ENCODE measurements around the gene ANKH.

Gene ANKH

DNA sequence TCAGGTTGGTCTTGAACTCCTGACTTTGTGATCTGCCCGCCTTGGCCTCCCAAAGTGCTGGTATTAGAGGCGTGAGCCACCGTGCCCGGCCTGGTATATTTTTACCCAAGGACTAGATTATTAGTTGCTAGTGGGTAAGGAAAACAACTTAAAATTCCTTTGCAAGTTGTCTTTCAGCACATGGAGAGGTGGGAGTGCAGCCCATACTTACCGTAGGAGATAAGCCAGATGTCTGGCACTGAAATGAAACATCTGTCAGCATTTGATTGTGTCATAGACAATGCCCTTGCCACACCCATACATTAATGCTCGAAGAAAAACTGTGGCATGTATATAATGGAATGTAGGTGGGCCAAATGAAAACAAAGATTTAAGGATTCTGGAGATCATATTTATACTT lies 36.6 kb upstream of the ANKH start:
- Histone ChIP-seq H3K27me3 (ENCODE audit: control insufficient read depth in 1 of 2, insufficient read depth in 2 of 2, low read length in 2 of 2) (no peaks in the 10 kb centered on the region), H3K9me3 (ENCODE audit: control insufficient read depth in 1 of 2, low read length in 2 of 2) (no peaks in the 10 kb centered on the region), H3K4me1 (ENCODE audit: control insufficient read depth in 1 of 2, insufficient read depth in 2 of 2, low read length in 2 of 2) (no peaks in the 10 kb centered on the region), H3K4me3 (ENCODE audit: low read depth in 1 of 2, low read length in 2 of 2) (no peak overlapping the region), H3K27ac (ENCODE audit: low read depth, low read length) (no peak overlapping the region), H3K9ac (ENCODE audit: low read depth in 1 of 2, low read length in 2 of 2) (no peak overlapping the region), H3K36me3 (ENCODE audit: control insufficient read depth in 1 of 2, insufficient read depth in 2 of 2, low read length in 2 of 2) (no peaks in the 10 kb centered on the region)

- Histone ChIP-seq H3K27ac (ENCODE audit: low read depth, low read length) (no peak overlapping the region), H3K36me3 (ENCODE audit: control insufficient read depth in 1 of 2, insufficient read depth in 2 of 2, low read length in 2 of 2) (no peaks in the 10 kb centered on the region), H3K4me3 (ENCODE audit: low read depth in 1 of 2, low read length in 2 of 2) (no peak overlapping the region)
Observed at GRCh38 chr5:14906628-14907027, 35.0 kb upstream of the ANKH start.

DNA sequence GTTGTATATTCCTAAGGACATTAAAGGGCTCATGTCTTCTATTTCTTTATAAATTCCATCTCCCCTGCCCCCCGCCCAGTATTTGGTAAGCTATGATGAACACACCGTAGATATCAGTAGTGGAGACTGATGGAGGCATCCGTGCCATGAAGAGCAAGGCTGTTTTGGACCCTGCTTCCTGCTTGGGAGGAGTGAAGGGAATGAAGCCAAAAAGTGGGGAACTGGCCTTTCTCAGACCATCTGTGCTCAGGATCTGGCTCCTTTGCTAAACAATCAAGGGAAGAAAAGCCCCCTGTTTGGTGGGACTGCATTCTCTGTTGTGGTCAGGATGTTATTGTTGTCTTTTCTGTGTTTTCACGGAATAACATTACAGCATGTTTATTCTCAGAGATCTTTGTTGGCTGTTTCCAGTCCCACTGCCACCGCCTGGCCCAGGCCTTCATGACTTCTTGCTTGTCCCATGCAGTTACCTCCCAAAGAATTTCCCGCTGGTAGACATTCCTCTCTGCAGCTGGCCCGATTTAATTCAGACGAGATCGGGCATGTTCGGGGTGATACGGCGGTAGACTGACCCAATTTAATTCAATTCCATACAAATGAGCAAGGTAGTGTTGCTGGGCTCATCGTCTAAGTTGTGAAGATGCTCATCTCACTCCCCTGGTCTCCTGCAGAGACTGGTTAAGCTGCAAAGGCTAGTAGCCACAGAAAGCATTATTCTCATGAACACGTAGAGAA lies 31.4 kb upstream of the ANKH start:
- Histone ChIP-seq H3K27me3 (ENCODE audit: control insufficient read depth in 1 of 2, insufficient read depth in 2 of 2, low read length in 2 of 2) (no peaks in the 10 kb centered on the region), H3K4me1 (ENCODE audit: control insufficient read depth in 1 of 2, insufficient read depth in 2 of 2, low read length in 2 of 2) (no peaks in the 10 kb centered on the region), H3K9ac (ENCODE audit: low read depth in 1 of 2, low read length in 2 of 2) (no peak overlapping the region), H3K27ac (ENCODE audit: low read depth, low read length) (no peak overlapping the region), H3K9me3 (ENCODE audit: control insufficient read depth in 1 of 2, low read length in 2 of 2) (no peaks in the 10 kb centered on the region), H3K36me3 (ENCODE audit: control insufficient read depth in 1 of 2, insufficient read depth in 2 of 2, low read length in 2 of 2) (no peaks in the 10 kb centered on the region), H3K4me3 (ENCODE audit: low read depth in 1 of 2, low read length in 2 of 2) (no peak overlapping the region)

More at GRCh38 chr5:14906628-14907027, 35.0 kb upstream of the ANKH start:
- H3K9ac ChIP-seq (ENCODE audit: low read depth in 1 of 2, low read length in 2 of 2) = no peak overlapping the region
- H3K9me3 ChIP-seq (ENCODE audit: control insufficient read depth in 1 of 2, low read length in 2 of 2) = no peaks in the 10 kb centered on the region
- no peaks in the 10 kb centered on the region for H3K4me1 ChIP-seq (ENCODE audit: control insufficient read depth in 1 of 2, insufficient read depth in 2 of 2, low read length in 2 of 2)
- H3K27me3 ChIP-seq (ENCODE audit: control insufficient read depth in 1 of 2, insufficient read depth in 2 of 2, low read length in 2 of 2) = no peaks in the 10 kb centered on the region

- H3K4me3 ChIP-seq (ENCODE audit: low read depth in 1 of 2, low read length in 2 of 2) = no peak overlapping the region
Observed at GRCh38 chr5:14901462-14902051, 30.0 kb upstream of the ANKH start.

DNA sequence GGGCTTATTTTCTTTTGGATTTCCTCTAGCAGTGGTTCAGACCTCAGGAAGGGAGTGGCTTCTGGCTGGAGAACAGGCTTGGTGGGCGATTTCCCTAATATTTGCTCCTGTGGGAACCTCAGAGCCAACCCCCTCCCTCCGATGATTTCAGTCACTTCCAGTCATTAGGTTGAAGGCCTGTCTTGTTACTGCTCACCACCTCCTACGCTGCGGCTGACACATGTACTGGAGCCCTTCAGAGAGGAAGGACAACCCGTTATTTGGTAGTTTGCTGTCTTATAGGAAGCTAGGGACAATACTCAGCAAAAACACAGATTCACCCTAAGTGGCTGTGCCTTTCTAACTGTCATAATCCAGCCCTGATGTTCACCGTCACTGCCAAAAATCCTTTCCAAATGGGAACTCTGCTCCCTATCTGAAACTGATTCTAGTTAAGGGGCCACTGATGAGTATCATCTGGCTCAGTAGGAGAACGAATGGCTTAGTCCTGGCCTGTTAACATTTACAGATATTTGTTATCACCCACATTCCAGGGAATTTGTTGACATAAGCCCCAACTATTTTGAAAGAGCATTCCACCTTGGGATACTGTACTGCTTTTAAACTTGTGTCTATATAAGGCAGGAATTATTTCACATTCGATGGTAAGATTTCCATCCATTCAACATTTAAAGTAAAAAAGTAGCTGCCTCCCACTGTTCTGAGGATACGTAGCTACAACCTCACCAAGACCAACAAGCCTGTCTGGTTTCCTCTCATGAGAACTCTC lies 29.3 kb upstream of the ANKH start:
- Histone ChIP-seq H3K4me3 (ENCODE audit: low read depth in 1 of 2, low read length in 2 of 2) (no peak overlapping the region), H3K27me3 (ENCODE audit: control insufficient read depth in 1 of 2, insufficient read depth in 2 of 2, low read length in 2 of 2) (no peaks in the 10 kb centered on the region), H3K27ac (ENCODE audit: low read depth, low read length) (no peak overlapping the region), H3K9ac (ENCODE audit: low read depth in 1 of 2, low read length in 2 of 2) (no peak overlapping the region), H3K36me3 (ENCODE audit: control insufficient read depth in 1 of 2, insufficient read depth in 2 of 2, low read length in 2 of 2) (no peaks in the 10 kb centered on the region), H3K4me1 (ENCODE audit: control insufficient read depth in 1 of 2, insufficient read depth in 2 of 2, low read length in 2 of 2) (peaks cover 3 to 4% of the 10 kb centered on the region in 2 donors), H3K9me3 (ENCODE audit: control insufficient read depth in 1 of 2, low read length in 2 of 2) (no peaks in the 10 kb centered on the region)

More at GRCh38 chr5:14901462-14902051, 30.0 kb upstream of the ANKH start:
- H3K9ac ChIP-seq (ENCODE audit: low read depth in 1 of 2, low read length in 2 of 2) = no peak overlapping the region
- no peaks in the 10 kb centered on the region for H3K36me3 ChIP-seq (ENCODE audit: control insufficient read depth in 1 of 2, insufficient read depth in 2 of 2, low read length in 2 of 2)
- H3K27ac ChIP-seq (ENCODE audit: low read depth, low read length) = no peak overlapping the region
- no peaks in the 10 kb centered on the region for H3K9me3 ChIP-seq (ENCODE audit: control insufficient read depth in 1 of 2, low read length in 2 of 2)
- H3K27me3 ChIP-seq (ENCODE audit: control insufficient read depth in 1 of 2, insufficient read depth in 2 of 2, low read length in 2 of 2) = no peaks in the 10 kb centered on the region
- H3K4me1 ChIP-seq (ENCODE audit: control insufficient read depth in 1 of 2, insufficient read depth in 2 of 2, low read length in 2 of 2) = no peaks in the 10 kb centered on the region

- H3K36me3 ChIP-seq (ENCODE audit: control insufficient read depth in 1 of 2, insufficient read depth in 2 of 2, low read length in 2 of 2) = no peaks in the 10 kb centered on the region
- no peaks in the 10 kb centered on the region for H3K9me3 ChIP-seq (ENCODE audit: control insufficient read depth in 1 of 2, low read length in 2 of 2)
- no peaks in the 10 kb centered on the region for H3K27me3 ChIP-seq (ENCODE audit: control insufficient read depth in 1 of 2, insufficient read depth in 2 of 2, low read length in 2 of 2)
- no peak overlapping the region for H3K27ac ChIP-seq (ENCODE audit: low read depth, low read length)
- H3K4me1 ChIP-seq (ENCODE audit: control insufficient read depth in 1 of 2, insufficient read depth in 2 of 2, low read length in 2 of 2) = peaks cover 18 to 24% of the 10 kb centered on the region in 2 donors
- no peak overlapping the region for H3K4me3 ChIP-seq (ENCODE audit: low read depth in 1 of 2, low read length in 2 of 2)
- no peak overlapping the region for H3K9ac ChIP-seq (ENCODE audit: low read depth in 1 of 2, low read length in 2 of 2)
Observed at GRCh38 chr5:14896131-14896530, 24.6 kb upstream of the ANKH start.

DNA sequence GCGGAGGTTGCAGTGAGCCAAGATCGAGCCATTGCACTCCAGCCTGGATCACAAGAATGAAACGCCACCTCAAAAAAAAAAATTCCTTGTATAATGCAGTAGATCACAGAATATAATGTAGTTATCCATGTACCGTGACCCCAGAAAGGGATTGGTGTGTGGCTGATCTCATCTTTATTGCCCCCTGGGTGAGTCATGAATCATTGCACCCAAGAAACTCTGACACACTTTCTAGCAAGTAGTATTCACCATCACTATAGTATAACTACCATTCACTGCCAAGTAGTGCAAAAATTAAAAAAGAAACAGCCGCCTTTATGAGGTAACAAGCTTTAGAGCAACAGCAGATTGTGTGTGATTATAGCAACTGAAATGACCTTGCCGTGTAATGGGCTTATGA lies 23.7 kb upstream of the ANKH start:
- H3K4me1 ChIP-seq (ENCODE audit: control insufficient read depth in 1 of 2, insufficient read depth in 2 of 2, low read length in 2 of 2) = peaks cover 18 to 24% of the 10 kb centered on the region in 2 donors
- no peaks in the 10 kb centered on the region for H3K36me3 ChIP-seq (ENCODE audit: control insufficient read depth in 1 of 2, insufficient read depth in 2 of 2, low read length in 2 of 2)
- H3K27me3 ChIP-seq (ENCODE audit: control insufficient read depth in 1 of 2, insufficient read depth in 2 of 2, low read length in 2 of 2) = no peaks in the 10 kb centered on the region
- H3K9me3 ChIP-seq (ENCODE audit: control insufficient read depth in 1 of 2, low read length in 2 of 2) = no peaks in the 10 kb centered on the region
- H3K4me3 ChIP-seq (ENCODE audit: low read depth in 1 of 2, low read length in 2 of 2) = no peak overlapping the region
- H3K9ac ChIP-seq (ENCODE audit: low read depth in 1 of 2, low read length in 2 of 2) = no peak overlapping the region
- H3K27ac ChIP-seq (ENCODE audit: low read depth, low read length) = no peak overlapping the region

DNA sequence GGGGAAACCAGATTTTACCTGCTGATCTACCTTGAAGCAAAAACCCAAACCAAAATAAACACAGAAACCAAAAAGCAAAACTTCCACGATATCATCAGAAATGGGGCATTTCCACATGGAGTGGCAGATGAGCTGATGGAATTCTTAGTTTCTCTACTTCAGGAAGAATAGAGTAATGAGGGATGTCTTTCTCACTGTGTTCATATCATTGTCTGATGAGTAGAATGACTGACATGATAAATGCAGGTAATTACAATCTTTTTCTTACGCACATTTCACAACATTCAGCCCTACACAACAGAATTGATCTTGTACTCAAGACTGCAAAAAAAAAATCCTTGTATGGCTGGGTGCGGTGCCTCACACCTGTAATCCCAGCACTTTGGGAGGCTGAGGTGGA lies 23.2 kb upstream of the ANKH start:
- Histone ChIP-seq H3K27ac (ENCODE audit: low read depth, low read length) (no peak overlapping the region), H3K4me1 (ENCODE audit: control insufficient read depth in 1 of 2, insufficient read depth in 2 of 2, low read length in 2 of 2) (peaks cover 18 to 24% of the 10 kb centered on the region in 2 donors), H3K4me3 (ENCODE audit: low read depth in 1 of 2, low read length in 2 of 2) (no peak overlapping the region), H3K27me3 (ENCODE audit: control insufficient read depth in 1 of 2, insufficient read depth in 2 of 2, low read length in 2 of 2) (no peaks in the 10 kb centered on the region), H3K9me3 (ENCODE audit: control insufficient read depth in 1 of 2, low read length in 2 of 2) (no peaks in the 10 kb centered on the region), H3K36me3 (ENCODE audit: control insufficient read depth in 1 of 2, insufficient read depth in 2 of 2, low read length in 2 of 2) (no peaks in the 10 kb centered on the region), H3K9ac (ENCODE audit: low read depth in 1 of 2, low read length in 2 of 2) (no peak overlapping the region)

- Histone ChIP-seq H3K4me1 (ENCODE audit: control insufficient read depth in 1 of 2, insufficient read depth in 2 of 2, low read length in 2 of 2) (peaks cover 18 to 24% of the 10 kb centered on the region in 2 donors), H3K27me3 (ENCODE audit: control insufficient read depth in 1 of 2, insufficient read depth in 2 of 2, low read length in 2 of 2) (no peaks in the 10 kb centered on the region), H3K4me3 (ENCODE audit: low read depth in 1 of 2, low read length in 2 of 2) (no peak overlapping the region), H3K9ac (ENCODE audit: low read depth in 1 of 2, low read length in 2 of 2) (no peak overlapping the region), H3K9me3 (ENCODE audit: control insufficient read depth in 1 of 2, low read length in 2 of 2) (no peaks in the 10 kb centered on the region), H3K36me3 (ENCODE audit: control insufficient read depth in 1 of 2, insufficient read depth in 2 of 2, low read length in 2 of 2) (no peaks in the 10 kb centered on the region), H3K27ac (ENCODE audit: low read depth, low read length) (no peak overlapping the region)
Observed at GRCh38 chr5:14893381-14893780, 21.8 kb upstream of the ANKH start.

- Histone ChIP-seq H3K4me3 (ENCODE audit: low read depth in 1 of 2, low read length in 2 of 2) (no peak overlapping the region), H3K27ac (ENCODE audit: low read depth, low read length) (no peak overlapping the region), H3K9ac (ENCODE audit: low read depth in 1 of 2, low read length in 2 of 2) (no peak overlapping the region), H3K4me1 (ENCODE audit: control insufficient read depth in 1 of 2, insufficient read depth in 2 of 2, low read length in 2 of 2) (peaks cover 13 to 20% of the 10 kb centered on the region in 2 donors), H3K9me3 (ENCODE audit: control insufficient read depth in 1 of 2, low read length in 2 of 2) (no peaks in the 10 kb centered on the region), H3K36me3 (ENCODE audit: control insufficient read depth in 1 of 2, insufficient read depth in 2 of 2, low read length in 2 of 2) (no peaks in the 10 kb centered on the region), H3K27me3 (ENCODE audit: control insufficient read depth in 1 of 2, insufficient read depth in 2 of 2, low read length in 2 of 2) (no peaks in the 10 kb centered on the region)
Observed at GRCh38 chr5:14890846-14891245, 19.3 kb upstream of the ANKH start.

Data from duodenal mucosa (tissue), 2 donors.